ENCODE data around the gene PER3.
"Not testable (repeated sequence)": the region's sequence is repeated elsewhere in the genome, so short reads cannot be mapped to it uniquely, and the experiment has no call there.

Gene PER3

DNA sequence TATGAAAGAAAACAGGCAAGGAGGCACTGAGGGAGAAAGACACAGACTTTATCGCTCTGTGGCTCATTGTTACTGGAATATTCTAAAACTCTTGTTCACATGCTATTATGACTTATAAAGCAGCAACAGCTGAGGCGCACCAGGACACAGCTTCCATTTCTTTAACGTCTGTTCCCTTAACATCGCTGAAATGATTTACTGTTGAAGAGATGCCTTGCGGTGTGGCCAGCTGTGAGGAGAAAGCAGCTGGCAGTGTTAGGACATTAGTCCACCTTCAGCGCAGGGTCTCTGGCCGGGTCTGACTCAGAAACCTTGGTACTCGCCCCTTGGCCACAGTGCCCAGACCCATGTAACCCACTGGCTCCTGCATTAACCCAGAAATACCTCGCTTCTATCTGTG lies 3.1 kb upstream of the PER3 start:
- DNase-seq (ENCODE audit: low spot score) = no peak

DNA sequence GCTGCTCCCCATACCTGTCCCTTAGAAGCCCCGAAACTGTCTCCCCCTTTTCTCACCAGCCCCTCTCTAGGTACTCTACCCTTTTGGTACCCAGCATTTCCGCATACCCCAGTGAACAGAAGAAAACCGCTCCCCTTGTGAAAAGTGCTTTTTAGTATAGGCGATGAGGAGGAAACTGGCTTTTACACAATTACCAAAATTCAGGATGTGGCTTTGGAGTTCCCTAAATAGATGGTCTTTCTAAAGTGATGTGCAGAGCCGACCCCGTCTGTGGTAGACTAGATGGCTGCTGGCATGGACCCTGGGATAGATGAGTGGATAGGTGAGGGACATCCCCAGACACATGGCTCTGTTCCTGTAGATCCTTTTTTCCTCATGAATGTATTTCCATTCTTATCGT lies 2.6 kb upstream of the PER3 start:
- no peak for DNase-seq (ENCODE audit: low spot score)

GRCh38 chr1:7781923-7782495 lies 2.1 kb upstream of the PER3 start:
- DNase-seq (ENCODE audit: low spot score) = no peak

- peak; percentile 26 for DNase-seq (ENCODE audit: low spot score)
These were observed 846 bp upstream of the PER3 start for GRCh38 chr1:7783178-7783711.

DNA sequence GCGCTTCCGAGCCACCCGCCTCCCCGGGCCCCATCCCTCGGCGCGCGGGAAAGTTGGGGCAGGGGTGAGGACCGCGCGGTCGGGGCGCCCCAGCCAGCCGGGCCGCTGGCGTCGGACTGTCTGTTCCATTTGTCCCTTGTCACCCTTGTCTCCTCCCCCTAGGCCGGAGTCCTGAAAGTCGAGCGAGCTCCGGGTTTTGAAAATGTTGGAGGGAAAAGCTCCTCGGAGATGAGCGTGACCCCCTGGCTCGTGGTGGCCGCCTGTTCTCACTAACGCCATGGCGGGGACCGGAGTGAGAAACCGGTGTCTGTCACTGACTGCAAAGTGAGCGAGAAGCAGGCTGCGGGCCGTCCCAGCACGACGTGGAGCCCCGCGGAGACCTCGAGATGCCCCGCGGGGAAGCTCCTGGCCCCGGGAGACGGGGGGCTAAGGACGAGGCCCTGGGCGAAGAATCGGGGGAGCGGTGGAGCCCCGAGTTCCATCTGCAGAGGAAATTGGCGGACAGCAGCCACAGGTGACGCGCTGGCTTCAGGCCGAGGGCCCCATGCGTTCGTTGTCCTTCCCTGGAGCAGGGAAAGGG lies 491 bp downstream of the PER3 start:
- DNase-seq (ENCODE audit: low spot score) = no peak

GRCh38 chr1:7785108-7785507 lies 1.0 kb downstream of the PER3 start:
- DNase-seq (ENCODE audit: low spot score) = no peak

DNA sequence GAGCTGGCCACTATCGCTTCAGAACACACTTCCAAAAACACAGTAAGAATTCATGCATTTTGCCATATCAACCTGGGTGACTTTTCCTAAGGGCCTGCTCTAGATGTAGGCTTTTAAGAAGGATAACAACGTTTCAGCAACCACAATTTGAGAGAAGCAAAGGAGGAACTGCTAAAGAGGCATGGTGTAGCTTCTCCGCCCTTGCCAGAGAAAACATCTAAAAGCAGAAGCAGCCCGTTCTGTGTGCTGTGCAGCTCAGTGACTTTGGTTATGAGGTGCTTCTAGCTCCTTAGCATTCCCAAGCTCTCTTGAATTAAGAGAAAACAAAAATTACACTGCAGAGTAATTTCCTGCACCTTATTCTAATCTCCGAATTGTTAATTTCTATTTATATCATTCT lies 2.7 kb downstream of the PER3 start:
- DNase-seq (ENCODE audit: low spot score) = no peak

DNA sequence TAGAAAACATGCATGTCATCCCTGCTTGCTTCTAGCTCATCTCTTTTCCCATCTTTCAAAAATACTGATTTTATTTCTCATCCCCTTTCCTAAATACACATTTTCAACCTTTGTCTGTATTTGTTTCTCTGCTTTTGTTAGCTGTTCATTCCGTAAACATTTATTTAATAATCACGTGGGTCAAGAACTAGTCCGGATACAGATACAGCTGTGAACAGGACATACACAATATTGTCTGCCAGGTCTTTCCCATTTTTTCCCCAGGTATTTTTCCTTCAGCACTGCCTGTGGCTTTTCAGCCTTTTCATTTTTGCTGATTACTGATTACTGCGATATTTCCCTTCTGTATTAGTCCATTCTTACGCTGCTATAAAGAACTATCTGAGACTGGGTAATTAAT lies 5.7 kb downstream of the PER3 start:
- DNase-seq (ENCODE audit: low spot score) = no peak

- not testable (repeated sequence) for DNase-seq (ENCODE audit: low spot score)
These were observed 6.9 kb downstream of the PER3 start for GRCh38 chr1:7791027-7791426.

GRCh38 chr1:7795406-7795805 lies 11.3 kb downstream of the PER3 start:
- DNase-seq (ENCODE audit: low spot score) = no peak

DNA sequence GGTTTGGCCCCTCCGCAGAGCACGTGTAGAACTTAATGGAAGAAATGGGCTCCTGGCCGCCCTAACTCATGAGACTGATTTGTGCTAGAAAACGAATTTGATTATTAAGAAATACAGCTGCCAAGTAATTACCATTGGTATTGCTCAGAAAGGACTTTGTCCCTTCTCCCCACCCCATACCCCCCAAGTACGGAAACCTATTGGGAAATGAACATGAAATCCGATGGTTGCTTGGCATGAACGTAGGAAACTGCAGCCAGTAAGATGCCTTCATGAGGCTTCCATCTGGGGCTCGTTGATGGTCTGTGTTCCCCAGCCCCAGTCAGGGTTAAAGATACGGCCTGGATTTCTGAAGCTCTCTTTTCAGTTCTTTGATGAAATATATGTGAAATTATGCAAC lies 21.4 kb downstream of the PER3 start:
- no peak for DNase-seq (ENCODE audit: low spot score)

DNA sequence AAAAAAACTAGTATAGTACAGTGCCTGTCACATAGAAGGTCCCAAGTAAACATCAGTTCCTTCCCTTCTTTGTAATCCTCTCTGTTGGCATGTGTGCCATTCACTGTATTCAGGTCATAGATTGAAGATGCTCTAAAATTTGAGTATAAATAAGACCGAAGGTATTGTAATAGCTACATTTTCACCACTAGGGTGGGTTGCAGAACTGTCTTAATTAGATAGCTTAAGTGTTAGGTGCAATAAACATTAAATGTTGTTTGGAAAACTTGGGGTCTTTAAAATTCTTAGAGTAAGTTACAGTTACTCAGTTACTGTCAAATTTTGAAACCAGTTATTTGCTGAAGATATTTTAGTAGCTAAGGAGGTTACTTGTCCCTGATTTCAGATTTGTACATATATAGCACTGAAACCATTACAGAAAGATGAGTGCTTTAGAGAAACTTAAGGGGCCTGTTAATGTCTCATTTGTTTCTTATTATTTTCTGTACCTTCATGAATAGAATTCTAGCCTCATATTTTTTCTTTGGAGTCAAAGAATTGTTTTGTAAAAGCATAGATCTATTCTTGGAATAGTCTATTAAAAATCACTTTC lies 24.3 kb downstream of the PER3 start:
- peak; percentile 33 for DNase-seq (ENCODE audit: low spot score)

GRCh38 chr1:7809742-7810141 lies 25.7 kb downstream of the PER3 start:
- no peak for DNase-seq (ENCODE audit: low spot score)

GRCh38 chr1:7810395-7810794 lies 26.3 kb downstream of the PER3 start:
- no peak for DNase-seq (ENCODE audit: low spot score)

GRCh38 chr1:7811476-7811875 lies 27.4 kb downstream of the PER3 start:
- DNase-seq (ENCODE audit: low spot score) = no peak

GRCh38 chr1:7813677-7814373 lies 29.7 kb downstream of the PER3 start:
- DNase-seq (ENCODE audit: low spot score) = no peak

GRCh38 chr1:7821282-7821681 lies 37.2 kb downstream of the PER3 start:
- DNase-seq (ENCODE audit: low spot score) = no peak

DNA sequence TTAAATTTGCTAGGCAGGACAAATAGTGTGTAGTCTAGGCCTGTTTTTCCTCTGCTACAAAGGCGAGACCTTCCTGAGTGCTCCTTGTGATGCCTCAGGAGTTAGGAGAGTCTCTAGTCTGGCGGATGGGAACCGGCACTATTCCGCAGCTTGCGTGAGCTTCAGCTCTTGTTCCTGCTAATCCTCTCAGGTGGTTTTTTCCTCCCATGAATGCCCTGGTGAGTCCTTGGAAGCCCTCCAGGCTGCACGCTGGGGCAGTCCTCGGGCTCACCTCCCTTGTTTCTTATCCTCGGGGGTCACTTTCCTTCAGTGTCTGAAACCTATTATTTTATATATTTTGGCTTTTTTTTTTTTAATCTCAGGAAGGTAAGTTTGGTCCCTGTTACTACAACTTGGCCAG lies 40.6 kb downstream of the PER3 start:
- DNase-seq (ENCODE audit: low spot score) = no peak

DNA sequence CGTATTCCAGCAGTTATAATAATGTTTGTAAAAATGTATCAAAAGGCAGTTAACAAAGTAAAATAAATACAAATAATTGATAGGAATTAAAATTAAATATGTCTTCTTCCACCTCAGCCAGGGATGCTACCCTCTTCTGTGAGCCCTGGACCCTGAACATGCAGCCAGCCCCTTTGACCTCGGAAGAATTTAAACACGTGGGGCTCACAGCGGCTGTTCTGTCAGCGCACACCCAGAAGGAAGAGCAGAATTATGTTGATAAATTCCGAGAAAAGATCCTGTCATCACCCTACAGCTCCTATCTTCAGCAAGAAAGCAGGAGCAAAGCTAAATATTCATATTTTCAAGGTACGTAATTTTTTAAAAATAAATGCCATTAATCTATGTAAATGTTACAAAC lies 42.3 kb downstream of the PER3 start:
- DNase-seq (ENCODE audit: low spot score) = no peak

GRCh38 chr1:7827126-7827955 lies 43.2 kb downstream of the PER3 start:
- peak; percentile 24 for DNase-seq (ENCODE audit: low spot score)

GRCh38 chr1:7831458-7831857 lies 47.4 kb downstream of the PER3 start:
- no peak for DNase-seq (ENCODE audit: low spot score)

GRCh38 chr1:7833035-7833434 lies 48.9 kb downstream of the PER3 start:
- no peak for DNase-seq (ENCODE audit: low spot score)
